Transverse colon (tissue), 4 donors: ENCODE data around the gene GLI3. TPM values are rescaled to one million over a fixed set of nuclear protein-coding genes. Genes with fewer than 3 reads are reported as not detected.

Experiments
- DNase-seq: peaks from one replicate; pipeline ENCODE4 v3.0.0-alpha.2; 2019
- H3K27ac ChIP-seq, 4 donors: fragments of 200-600 bp; sonication (generic); 2 replicates each; pipeline ENCODE4 v1.5.1; 2016 to 2018; ENCODE audit warnings: inconsistent platforms in 4 of 4
- H3K27me3 ChIP-seq: fragments of 200-600 bp; sonication (generic); 2 replicates; pipeline ENCODE4 v1.5.1; 2017; ENCODE audit warnings: inconsistent platforms
- H3K36me3 ChIP-seq, 4 donors: fragments of 200-600 bp; sonication (generic); 2 replicates each; pipeline ENCODE4 v1.5.1; 2017 to 2019; ENCODE audit warnings: inconsistent platforms in 4 of 4
- H3K4me1 ChIP-seq, 4 donors: fragments of 200-600 bp; sonication (generic); 2 replicates each; pipeline ENCODE4 v1.5.1; 2017 to 2020; ENCODE audit warnings: inconsistent platforms in 4 of 4
- H3K4me3 ChIP-seq, 4 donors: fragments of 200-600 bp; sonication (generic); 1 replicate in 1 of 4; 2 replicates in 3 of 4; pipeline versions ENCODE4 v1.5.1 to v1.6.1; 2017 to 2019; ENCODE audit warnings: inconsistent platforms in 4 of 4
- H3K9me3 ChIP-seq, 2 donors: fragments of 200-600 bp; sonication (generic); 2 replicates each; pipeline ENCODE4 v1.5.1; 2017 to 2019; ENCODE audit warnings: inconsistent platforms in 2 of 2
- CTCF ChIP-seq, 5 experiments: fragments of 200-600 bp in 3 of 5; fragments of 450-650 bp in 2 of 5; sonication (generic) in 3 of 5; IDR thresholded peaks; 1 replicate in 2 of 5; 2 replicates in 3 of 5; pipeline ENCODE4 v1.5.1; 2016 to 2017; ENCODE audit warnings: antibody characterized with exemption in 5 of 5, inconsistent platforms in 3 of 5, mild to moderate bottlenecking in 2 of 5, moderate library complexity in 1 of 5
- EP300 ChIP-seq: sonication (generic); formaldehyde crosslinking; IDR thresholded peaks from one replicate; pipeline ENCODE4 v1.6.1; 2017; ENCODE audit warnings: antibody characterized with exemption, low read depth
- POLR2A ChIP-seq: fragments of 450-650 bp; IDR thresholded peaks from one replicate; pipeline ENCODE4 v1.6.1; 2016; ENCODE audit warnings: antibody characterized with exemption, mild to moderate bottlenecking, moderate library complexity
- POLR2AphosphoS5 ChIP-seq, 3 donors: sonication (generic); formaldehyde crosslinking; IDR thresholded peaks; one replicate each; pipeline ENCODE4 v1.6.1; 2016; ENCODE audit warnings: antibody characterized with exemption in 3 of 3
- WGBS, 2 donors: methylation state at CpG; one replicate each; pipeline ENCODE4 v1.1.5; 2018; ENCODE audit warnings: low coverage in 1 of 2; 5-methylcytosine and 5-hydroxymethylcytosine counted together
- in situ Hi-C, 4 donors: fragments of 200-750 bp; cut with MboI; loops; one replicate each; pipeline versions ENCODE4 v1.15.0 to v1.15.1; 2017; ENCODE audit warnings: low sequenced_read_pairs in 3 of 4, low pct_ligation_motif_present in 1 of 4, low pct_unique_long_range_greater_than_20kb in 1 of 4
- intact Hi-C: fragments of 100-400 bp; cut with DNase I; formaldehyde crosslinking; loops from one replicate; pipeline ENCODE4 v1.15.1; 2023; ENCODE audit warnings: low total_unique reads
- total RNA-seq, 4 donors: library from RNA; depleted of rRNA; stranded (reverse); fragments of >200 nt; gene quantifications; one replicate each; pipeline ENCODE4 v1.1.0, GENCODE V29; 2016

GLI3 gene
- total RNA-seq, 4 donors from 2014 or later, result 3.7 to 41.1 (median 5.3) TPM

GRCh38 chr7:42103020-42103419 is 134.0 kb downstream of the GLI3 start:
- no peaks in the 10 kb centered on the region for H3K36me3 ChIP-seq
- H3K27me3 ChIP-seq, result no peaks in the 10 kb centered on the region
- 92% methylated on average over 3 of the region's 3 CpGs; no CpG with 5 or more reads in 1 of the 2 donors for WGBS, 2 donors
- intact Hi-C loops, result no loop called here
- in situ Hi-C loops, result no loop called here
- no peak overlapping the region for H3K27ac ChIP-seq
- H3K4me3 ChIP-seq, result no peak overlapping the region
- H3K4me1 ChIP-seq, result peaks cover 4 to 24% (median 7%) of the 10 kb centered on the region in 4 donors
- DNase-seq, result no peak
- H3K9me3 ChIP-seq, result no peaks in the 10 kb centered on the region
- no peak for TF ChIP-seq POLR2AphosphoS5 (IDR thresholded peaks at IDR 0.05)
- TF ChIP-seq POLR2A, result no peak
- TF ChIP-seq CTCF (IDR thresholded peaks at IDR 0.05), result no peak
- TF ChIP-seq EP300, result no peak

- Histone ChIP-seq H3K4me3 (no peak overlapping the region), H3K9me3 (no peaks in the 10 kb centered on the region), H3K4me1 (peaks cover 2 to 19% (median 5%) of the 10 kb centered on the region in 4 donors), H3K27me3 (no peaks in the 10 kb centered on the region), H3K36me3 (no peaks in the 10 kb centered on the region), H3K27ac (no peak overlapping the region)
- intact Hi-C loops (no loop called here), in situ Hi-C loops (no loop called here)
- no peak for DNase-seq
- TF ChIP-seq EP300 (no peak), POLR2AphosphoS5 (IDR thresholded peaks at IDR 0.05) (no peak), POLR2A (no peak), CTCF (IDR thresholded peaks at IDR 0.05) (no peak)
- WGBS, 2 donors, result 72 to 83% methylated on average over 1 to 4 of the region's 4 CpGs
Measured at GRCh38 chr7:42102301-42102700, 134.7 kb downstream of the GLI3 start.

- in situ Hi-C loops (no loop called here), intact Hi-C loops (no loop called here)
- no peak for TF ChIP-seq CTCF (IDR thresholded peaks at IDR 0.05)
- no peak for TF ChIP-seq POLR2AphosphoS5 (IDR thresholded peaks at IDR 0.05)
- TF ChIP-seq EP300, result no peak
- TF ChIP-seq POLR2A, result no peak
- Histone ChIP-seq H3K9me3 (no peaks in the 10 kb centered on the region), H3K4me1 (peaks cover 4 to 18% (median 10%) of the 10 kb centered on the region in 4 donors), H3K27me3 (no peaks in the 10 kb centered on the region), H3K36me3 (no peaks in the 10 kb centered on the region), H3K27ac (no peak overlapping the region), H3K4me3 (no peak overlapping the region)
- no peak for DNase-seq
- 68% methylated on average over 2 of the region's 2 CpGs; no CpG with 5 or more reads in 1 of the 2 donors for WGBS, 2 donors
Measured at GRCh38 chr7:42100156-42100508, 136.9 kb downstream of the GLI3 start.

- no peak for TF ChIP-seq EP300
- no peak for TF ChIP-seq POLR2A
- TF ChIP-seq CTCF (IDR thresholded peaks at IDR 0.05), result no peak
- TF ChIP-seq POLR2AphosphoS5 (IDR thresholded peaks at IDR 0.05), result no peak
- H3K36me3 ChIP-seq, result no peaks in the 10 kb centered on the region
- peaks cover 4 to 18% (median 10%) of the 10 kb centered on the region in 4 donors for H3K4me1 ChIP-seq
- WGBS, 2 donors, result 82 to 84% methylated on average over 5 to 8 of the region's 8 CpGs
- no peaks in the 10 kb centered on the region for H3K27me3 ChIP-seq
- no peak overlapping the region for H3K27ac ChIP-seq
- DNase-seq, result no peak
- intact Hi-C loops, result no loop called here
- no peak overlapping the region for H3K4me3 ChIP-seq
- in situ Hi-C loops, result no loop called here
- H3K9me3 ChIP-seq, result no peaks in the 10 kb centered on the region
Measured at GRCh38 chr7:42099470-42100155, 137.4 kb downstream of the GLI3 start.
